ENCODE results near the gene SNX9. TPM values are rescaled to one million over a fixed set of nuclear protein-coding genes. Genes with fewer than 3 reads are reported as not detected.

The SNX9 gene
- total RNA-seq, 2 donors from 2014 or later: 87.2 to 90.8 TPM

GRCh38 chr6:157787080-157787479 is 36.0 kb upstream of the SNX9 start:
- Histone ChIP-seq H3K27ac (no peak overlapping the region), H3K4me1 (ENCODE audit: control insufficient read depth in 1 of 2, low read depth in 2 of 2) (no peaks in the 10 kb centered on the region), H3K27me3 (replicated peaks; ENCODE audit: insufficient read depth) (no peaks in the 10 kb centered on the region), H3K9me3 (no peaks in the 10 kb centered on the region), H3K4me3 (no peak overlapping the region), H3K36me3 (no peaks in the 10 kb centered on the region)
- DNase-seq (ENCODE audit: low spot score) (no peak), ATAC-seq (ENCODE audit: insufficient number of reproducible peaks, low FRiP score, low read depth) (no peak)
- TF ChIP-seq, protein P1, sequence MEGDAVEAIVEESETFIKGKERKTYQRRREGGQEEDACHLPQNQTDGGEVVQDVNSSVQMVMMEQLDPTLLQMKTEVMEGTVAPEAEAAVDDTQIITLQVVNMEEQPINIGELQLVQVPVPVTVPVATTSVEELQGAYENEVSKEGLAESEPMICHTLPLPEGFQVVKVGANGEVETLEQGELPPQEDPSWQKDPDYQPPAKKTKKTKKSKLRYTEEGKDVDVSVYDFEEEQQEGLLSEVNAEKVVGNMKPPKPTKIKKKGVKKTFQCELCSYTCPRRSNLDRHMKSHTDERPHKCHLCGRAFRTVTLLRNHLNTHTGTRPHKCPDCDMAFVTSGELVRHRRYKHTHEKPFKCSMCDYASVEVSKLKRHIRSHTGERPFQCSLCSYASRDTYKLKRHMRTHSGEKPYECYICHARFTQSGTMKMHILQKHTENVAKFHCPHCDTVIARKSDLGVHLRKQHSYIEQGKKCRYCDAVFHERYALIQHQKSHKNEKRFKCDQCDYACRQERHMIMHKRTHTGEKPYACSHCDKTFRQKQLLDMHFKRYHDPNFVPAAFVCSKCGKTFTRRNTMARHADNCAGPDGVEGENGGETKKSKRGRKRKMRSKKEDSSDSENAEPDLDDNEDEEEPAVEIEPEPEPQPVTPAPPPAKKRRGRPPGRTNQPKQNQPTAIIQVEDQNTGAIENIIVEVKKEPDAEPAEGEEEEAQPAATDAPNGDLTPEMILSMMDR (IDR thresholded peaks at IDR 0.05): no peak

GRCh38 chr6:157788180-157788579 is 34.9 kb upstream of the SNX9 start:
- Histone ChIP-seq H3K27me3 (replicated peaks; ENCODE audit: insufficient read depth) (no peaks in the 10 kb centered on the region), H3K9me3 (no peaks in the 10 kb centered on the region), H3K36me3 (no peaks in the 10 kb centered on the region), H3K4me3 (no peak overlapping the region), H3K4me1 (ENCODE audit: control insufficient read depth in 1 of 2, low read depth in 2 of 2) (no peaks in the 10 kb centered on the region), H3K27ac (no peak overlapping the region)
- DNase-seq (ENCODE audit: low spot score): no peak
- ATAC-seq (ENCODE audit: insufficient number of reproducible peaks, low FRiP score, low read depth): no peak
- TF ChIP-seq, protein P1 (IDR thresholded peaks at IDR 0.05): no peak

DNA sequence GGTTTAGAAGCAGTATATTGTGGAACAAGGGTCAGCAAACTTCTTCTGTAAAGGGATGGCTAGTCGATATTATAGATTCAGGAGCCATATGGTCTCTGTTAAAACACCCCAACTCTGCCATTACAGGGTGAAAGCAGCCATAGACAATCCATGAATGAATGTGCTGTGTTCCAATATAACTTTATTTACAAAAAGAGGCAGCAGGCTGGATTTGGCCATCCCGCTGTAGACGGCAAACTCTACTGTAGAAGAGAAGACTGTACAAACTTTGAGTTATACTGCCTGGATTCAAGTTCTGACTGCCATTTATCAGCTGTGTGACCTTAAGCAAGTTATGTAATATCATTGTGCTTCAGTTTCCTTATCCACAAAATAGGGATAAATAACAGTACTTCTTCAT is 33.7 kb upstream of the SNX9 start:
- H3K36me3 ChIP-seq: no peaks in the 10 kb centered on the region
- H3K27me3 ChIP-seq (replicated peaks; ENCODE audit: insufficient read depth): no peaks in the 10 kb centered on the region
- no peaks in the 10 kb centered on the region for H3K4me1 ChIP-seq (ENCODE audit: control insufficient read depth in 1 of 2, low read depth in 2 of 2)
- no peaks in the 10 kb centered on the region for H3K9me3 ChIP-seq
- no peak for DNase-seq (ENCODE audit: low spot score)
- no peak overlapping the region for H3K27ac ChIP-seq
- no peak for ATAC-seq (ENCODE audit: insufficient number of reproducible peaks, low FRiP score, low read depth)
- TF ChIP-seq, protein P1 (IDR thresholded peaks at IDR 0.05): no peak
- no peak overlapping the region for H3K4me3 ChIP-seq

DNA sequence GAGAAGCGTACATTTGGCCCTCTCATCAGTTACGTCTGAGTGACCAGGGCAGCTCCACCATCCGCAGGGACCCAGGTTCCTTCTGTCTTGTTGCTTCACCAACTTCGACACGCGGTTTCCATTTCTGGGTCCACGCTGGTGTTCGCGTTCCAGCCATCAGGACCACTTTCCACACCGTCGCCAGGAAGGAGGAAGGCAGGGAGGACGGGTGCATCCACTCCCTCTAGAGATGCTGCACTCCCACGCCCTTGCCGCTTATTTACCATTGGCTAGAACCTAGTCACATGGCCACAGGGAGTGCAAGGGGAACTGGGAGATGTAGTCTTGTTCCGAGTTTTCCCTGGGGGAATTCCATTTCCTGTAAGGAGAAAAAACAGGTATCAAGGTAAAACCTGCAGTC is 33.2 kb upstream of the SNX9 start:
- Histone ChIP-seq H3K36me3 (no peaks in the 10 kb centered on the region), H3K27ac (no peak overlapping the region), H3K4me1 (ENCODE audit: control insufficient read depth in 1 of 2, low read depth in 2 of 2) (peaks cover 0 to 2% of the 10 kb centered on the region in 2 donors), H3K4me3 (no peak overlapping the region), H3K9me3 (no peaks in the 10 kb centered on the region), H3K27me3 (replicated peaks; ENCODE audit: insufficient read depth) (no peaks in the 10 kb centered on the region)
- ATAC-seq (ENCODE audit: insufficient number of reproducible peaks, low FRiP score, low read depth): no peak
- TF ChIP-seq, protein P1 (IDR thresholded peaks at IDR 0.05): no peak
- DNase-seq (ENCODE audit: low spot score): no peak

GRCh38 chr6:157790548-157791160 is 32.4 kb upstream of the SNX9 start:
- H3K9me3 ChIP-seq: no peaks in the 10 kb centered on the region
- H3K36me3 ChIP-seq: no peaks in the 10 kb centered on the region
- DNase-seq (ENCODE audit: low spot score): no peak
- no peak overlapping the region for H3K27ac ChIP-seq
- TF ChIP-seq, protein P1 (IDR thresholded peaks at IDR 0.05): no peak
- H3K4me1 ChIP-seq (ENCODE audit: control insufficient read depth in 1 of 2, low read depth in 2 of 2): peaks cover 1 to 9% of the 10 kb centered on the region in 2 donors
- H3K27me3 ChIP-seq (replicated peaks; ENCODE audit: insufficient read depth): no peaks in the 10 kb centered on the region
- no peak for ATAC-seq (ENCODE audit: insufficient number of reproducible peaks, low FRiP score, low read depth)
- no peak overlapping the region for H3K4me3 ChIP-seq
